ENCODE measurements around the gene HAPLN3.

The HAPLN3 gene

DNA sequence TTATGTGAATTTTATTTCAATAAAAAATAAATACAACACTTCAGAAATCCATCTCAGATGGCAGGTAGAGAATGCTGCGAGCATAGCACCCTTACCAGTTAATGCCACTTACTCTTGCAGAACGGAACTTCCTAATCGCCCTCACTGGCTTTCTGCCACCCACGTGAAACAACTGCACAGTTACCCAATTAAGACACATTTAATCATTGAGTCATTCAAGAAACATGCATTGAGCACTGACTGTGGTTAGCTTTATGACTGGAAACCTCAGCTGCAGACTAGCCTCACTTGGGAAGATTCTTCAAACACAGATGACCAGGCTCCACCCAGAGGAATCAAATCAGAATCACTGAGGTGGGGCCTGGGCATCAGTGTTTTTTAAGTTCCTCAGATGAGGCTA, 23.4 kb upstream of the HAPLN3 start (continued):
- TF ChIP-seq ZNF133 (tag by site-specific recombination; IDR thresholded peaks at IDR 0.05) (no peak), ZSCAN23 (tag by site-specific recombination; IDR thresholded peaks at IDR 0.05) (peak; percentile 53; the same call in 1 of the 2 replicates), ZNF626 (tag by site-specific recombination; IDR thresholded peaks at IDR 0.05) (no peak), ZBTB21 (tag by site-specific recombination; IDR thresholded peaks at IDR 0.05) (peak; percentile 77), YY2 (tag by site-specific recombination; IDR thresholded peaks at IDR 0.05) (no peak), ATF2 (tag by site-specific recombination; IDR thresholded peaks at IDR 0.05; ENCODE audit: low read depth) (no peak), ZNF473 (tag by site-specific recombination; IDR thresholded peaks at IDR 0.05) (no peak), ZNF488 (tag by site-specific recombination; IDR thresholded peaks at IDR 0.05) (no peak), ZBTB26 (tag by site-specific recombination; optimal IDR thresholded peaks at IDR 0.05) (no peak), ZNF549 (tag by site-specific recombination; IDR thresholded peaks at IDR 0.05) (no peak), ZNF423 (tag by site-specific recombination; IDR thresholded peaks at IDR 0.05) (no peak), ZNF19 (tag by site-specific recombination; IDR thresholded peaks at IDR 0.05; ENCODE audit: low read depth) (no peak), KLF10 (tag by site-specific recombination; IDR thresholded peaks at IDR 0.05) (peak; percentile 76), ZNF610 (tag by site-specific recombination; IDR thresholded peaks at IDR 0.05; ENCODE audit: borderline replicate concordance) (no peak), ZNF354C (tag by site-specific recombination; IDR thresholded peaks at IDR 0.05; ENCODE audit: borderline replicate concordance, low read depth) (no peak), ZFP41 (tag by site-specific recombination; IDR thresholded peaks at IDR 0.05; ENCODE audit: borderline replicate concordance) (no peak), ZNF426 (tag by site-specific recombination; IDR thresholded peaks at IDR 0.05) (no peak), FEZF1 (tag by site-specific recombination; IDR thresholded peaks at IDR 0.05) (peak; percentile 74), OSR2 (tag by site-specific recombination; IDR thresholded peaks at IDR 0.05) (peak; percentile 90), ZNF140 (tag by site-specific recombination; IDR thresholded peaks at IDR 0.05) (no peak), ZNF398 (tag by site-specific recombination; IDR thresholded peaks at IDR 0.05) (no peak), ZFHX2 (tag by site-specific recombination; conservative IDR thresholded peaks at IDR 0.05) (peak; percentile 86), IKZF3 (tag by site-specific recombination; IDR thresholded peaks at IDR 0.05) (peak; percentile 77)
- TF ChIP-seq, protein P1, sequence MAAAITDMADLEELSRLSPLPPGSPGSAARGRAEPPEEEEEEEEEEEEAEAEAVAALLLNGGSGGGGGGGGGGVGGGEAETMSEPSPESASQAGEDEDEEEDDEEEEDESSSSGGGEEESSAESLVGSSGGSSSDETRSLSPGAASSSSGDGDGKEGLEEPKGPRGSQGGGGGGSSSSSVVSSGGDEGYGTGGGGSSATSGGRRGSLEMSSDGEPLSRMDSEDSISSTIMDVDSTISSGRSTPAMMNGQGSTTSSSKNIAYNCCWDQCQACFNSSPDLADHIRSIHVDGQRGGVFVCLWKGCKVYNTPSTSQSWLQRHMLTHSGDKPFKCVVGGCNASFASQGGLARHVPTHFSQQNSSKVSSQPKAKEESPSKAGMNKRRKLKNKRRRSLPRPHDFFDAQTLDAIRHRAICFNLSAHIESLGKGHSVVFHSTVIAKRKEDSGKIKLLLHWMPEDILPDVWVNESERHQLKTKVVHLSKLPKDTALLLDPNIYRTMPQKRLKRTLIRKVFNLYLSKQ (tag by site-specific recombination; IDR thresholded peaks at IDR 0.05; ENCODE audit: borderline replicate concordance) = no peak
- TF ChIP-seq, protein P2, sequence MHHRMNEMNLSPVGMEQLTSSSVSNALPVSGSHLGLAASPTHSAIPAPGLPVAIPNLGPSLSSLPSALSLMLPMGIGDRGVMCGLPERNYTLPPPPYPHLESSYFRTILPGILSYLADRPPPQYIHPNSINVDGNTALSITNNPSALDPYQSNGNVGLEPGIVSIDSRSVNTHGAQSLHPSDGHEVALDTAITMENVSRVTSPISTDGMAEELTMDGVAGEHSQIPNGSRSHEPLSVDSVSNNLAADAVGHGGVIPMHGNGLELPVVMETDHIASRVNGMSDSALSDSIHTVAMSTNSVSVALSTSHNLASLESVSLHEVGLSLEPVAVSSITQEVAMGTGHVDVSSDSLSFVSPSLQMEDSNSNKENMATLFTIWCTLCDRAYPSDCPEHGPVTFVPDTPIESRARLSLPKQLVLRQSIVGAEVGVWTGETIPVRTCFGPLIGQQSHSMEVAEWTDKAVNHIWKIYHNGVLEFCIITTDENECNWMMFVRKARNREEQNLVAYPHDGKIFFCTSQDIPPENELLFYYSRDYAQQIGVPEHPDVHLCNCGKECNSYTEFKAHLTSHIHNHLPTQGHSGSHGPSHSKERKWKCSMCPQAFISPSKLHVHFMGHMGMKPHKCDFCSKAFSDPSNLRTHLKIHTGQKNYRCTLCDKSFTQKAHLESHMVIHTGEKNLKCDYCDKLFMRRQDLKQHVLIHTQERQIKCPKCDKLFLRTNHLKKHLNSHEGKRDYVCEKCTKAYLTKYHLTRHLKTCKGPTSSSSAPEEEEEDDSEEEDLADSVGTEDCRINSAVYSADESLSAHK (tag by site-specific recombination; IDR thresholded peaks at IDR 0.05) = 0 out of 2 replicates have a peak, but pooled peaks have one; percentile 40
- TF ChIP-seq, protein P3, sequence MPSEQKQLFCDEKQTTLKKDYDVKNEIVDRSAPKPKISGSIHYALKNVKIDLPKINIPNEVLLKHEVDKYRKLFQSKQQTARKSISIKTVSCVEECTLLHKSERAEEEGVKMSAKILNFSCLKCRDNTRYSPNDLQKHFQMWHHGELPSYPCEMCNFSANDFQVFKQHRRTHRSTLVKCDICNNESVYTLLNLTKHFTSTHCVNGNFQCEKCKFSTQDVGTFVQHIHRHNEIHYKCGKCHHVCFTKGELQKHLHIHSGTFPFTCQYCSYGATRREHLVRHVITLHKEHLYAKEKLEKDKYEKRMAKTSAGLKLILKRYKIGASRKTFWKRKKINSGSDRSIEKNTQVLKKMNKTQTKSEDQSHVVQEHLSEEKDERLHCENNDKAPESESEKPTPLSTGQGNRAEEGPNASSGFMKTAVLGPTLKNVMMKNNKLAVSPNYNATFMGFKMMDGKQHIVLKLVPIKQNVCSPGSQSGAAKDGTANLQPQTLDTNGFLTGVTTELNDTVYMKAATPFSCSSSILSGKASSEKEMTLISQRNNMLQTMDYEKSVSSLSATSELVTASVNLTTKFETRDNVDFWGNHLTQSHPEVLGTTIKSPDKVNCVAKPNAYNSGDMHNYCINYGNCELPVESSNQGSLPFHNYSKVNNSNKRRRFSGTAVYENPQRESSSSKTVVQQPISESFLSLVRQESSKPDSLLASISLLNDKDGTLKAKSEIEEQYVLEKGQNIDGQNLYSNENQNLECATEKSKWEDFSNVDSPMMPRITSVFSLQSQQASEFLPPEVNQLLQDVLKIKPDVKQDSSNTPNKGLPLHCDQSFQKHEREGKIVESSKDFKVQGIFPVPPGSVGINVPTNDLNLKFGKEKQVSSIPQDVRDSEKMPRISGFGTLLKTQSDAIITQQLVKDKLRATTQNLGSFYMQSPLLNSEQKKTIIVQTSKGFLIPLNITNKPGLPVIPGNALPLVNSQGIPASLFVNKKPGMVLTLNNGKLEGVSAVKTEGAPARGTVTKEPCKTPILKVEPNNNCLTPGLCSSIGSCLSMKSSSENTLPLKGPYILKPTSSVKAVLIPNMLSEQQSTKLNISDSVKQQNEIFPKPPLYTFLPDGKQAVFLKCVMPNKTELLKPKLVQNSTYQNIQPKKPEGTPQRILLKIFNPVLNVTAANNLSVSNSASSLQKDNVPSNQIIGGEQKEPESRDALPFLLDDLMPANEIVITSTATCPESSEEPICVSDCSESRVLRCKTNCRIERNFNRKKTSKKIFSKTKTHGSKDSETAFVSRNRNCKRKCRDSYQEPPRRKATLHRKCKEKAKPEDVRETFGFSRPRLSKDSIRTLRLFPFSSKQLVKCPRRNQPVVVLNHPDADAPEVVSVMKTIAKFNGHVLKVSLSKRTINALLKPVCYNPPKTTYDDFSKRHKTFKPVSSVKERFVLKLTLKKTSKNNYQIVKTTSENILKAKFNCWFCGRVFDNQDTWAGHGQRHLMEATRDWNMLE (tag by site-specific recombination; conservative IDR thresholded peaks at IDR 0.05; ENCODE audit: low read depth) = no peak; the same call in 1 of the 2 replicates
